ENCODE measurements around the gene SUPT20H.

GRCh38 chr13:37068962-37069361 is 9.5 kb upstream of the SUPT20H start:
- TF ChIP-seq CTCF (IDR thresholded peaks at IDR 0.05): peak; percentile 24
- TF ChIP-seq EZH2 (IDR thresholded peaks at IDR 0.05; ENCODE audit: borderline replicate concordance, insufficient read depth, low read depth, low read length, poor library complexity, severe bottlenecking): no peak

Data from B cell (primary cell).